ENCODE data around the gene PRDM13. TPM values are rescaled to one million over a fixed set of nuclear protein-coding genes. Genes with fewer than 3 reads are reported as not detected.

PRDM13 gene
- 0.11 TPM for polyA plus RNA-seq (2012; ENCODE audit: insufficient read length, low read depth)

DNA sequence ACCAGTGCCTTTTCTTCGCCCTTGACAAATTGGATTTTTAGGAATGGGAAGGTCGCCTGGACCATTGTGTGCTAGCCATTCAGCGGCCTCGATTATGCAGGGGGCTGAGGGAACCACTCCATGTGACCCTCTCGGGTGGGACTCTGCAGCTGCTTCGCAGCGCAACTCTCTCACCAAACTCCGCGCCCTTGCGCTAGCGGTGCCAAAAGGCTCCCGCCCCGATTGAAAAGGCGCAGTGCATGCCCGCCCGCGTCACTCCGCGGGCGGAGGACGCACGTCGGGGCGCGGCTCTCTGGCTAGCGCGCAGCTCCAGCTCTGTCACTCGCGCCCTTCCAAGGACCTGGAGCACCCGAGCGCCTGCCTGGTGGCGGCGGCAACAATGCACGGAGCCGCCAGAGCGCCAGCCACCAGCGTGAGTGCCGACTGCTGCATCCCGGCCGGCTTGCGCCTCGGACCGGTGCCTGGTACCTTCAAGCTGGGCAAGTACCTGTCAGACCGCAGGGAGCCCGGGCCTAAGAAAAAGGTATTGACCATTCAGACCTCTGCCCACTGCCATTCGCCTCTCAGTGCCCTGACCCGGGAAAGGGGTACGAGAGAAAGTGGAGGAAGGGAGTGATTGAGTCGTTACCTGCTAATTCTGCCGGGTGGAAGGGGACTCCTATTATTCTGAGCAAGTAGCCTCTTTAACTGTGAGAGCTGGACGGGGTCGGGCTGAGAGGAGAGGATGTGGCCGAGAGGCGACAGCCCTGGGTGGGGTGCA is at the start of gene PRDM13:
Gene PRDM13 (plus strand): TSS at position 178 of the 760 bp plus-strand sequence. CDS start 202 bp downstream, at position 380.
- TF ChIP-seq REST (IDR thresholded peaks at IDR 0.05; ENCODE audit: insufficient read depth in 1 of 2, low read depth in 2 of 2, low read length in 2 of 2): no peak
- no peak for TF ChIP-seq SIN3A (IDR thresholded peaks at IDR 0.05; ENCODE audit: borderline replicate concordance, insufficient read depth, low read length)
- no peak for TF ChIP-seq FOXP2 (optimal IDR thresholded peaks at IDR 0.05; ENCODE audit: borderline replicate concordance, extremely low read depth, extremely low read length, insufficient read depth)
- TF ChIP-seq TAF1 (IDR thresholded peaks at IDR 0.05; ENCODE audit: borderline replicate concordance, insufficient read depth, low read length): no peak
- TF ChIP-seq POLR2AphosphoS5 (IDR thresholded peaks at IDR 0.05; ENCODE audit: low read depth, low read length): no peak

DNA sequence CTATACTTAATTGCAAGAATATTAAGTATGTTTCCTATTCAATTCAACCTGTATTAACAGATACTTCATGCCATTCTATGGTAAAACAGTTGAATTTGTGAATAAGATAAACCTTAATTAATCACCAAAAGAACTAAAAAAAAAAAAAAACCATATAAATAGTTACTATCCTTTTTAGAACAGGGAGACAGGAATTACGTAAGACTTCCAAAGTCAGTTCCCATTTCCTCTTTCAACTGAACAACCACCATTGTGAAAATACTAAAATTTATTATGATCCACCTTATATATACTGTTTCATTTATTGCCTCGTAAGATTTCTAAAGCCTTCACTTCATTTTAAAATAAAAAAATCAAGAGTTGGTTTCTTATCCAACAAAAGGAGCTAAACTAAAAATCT is 47.6 kb upstream of the PRDM13 start:
- TF ChIP-seq SIN3A (IDR thresholded peaks at IDR 0.05; ENCODE audit: borderline replicate concordance, insufficient read depth, low read length) (no peak), POLR2AphosphoS5 (IDR thresholded peaks at IDR 0.05; ENCODE audit: low read depth, low read length) (no peak), REST (IDR thresholded peaks at IDR 0.05; ENCODE audit: insufficient read depth in 1 of 2, low read depth in 2 of 2, low read length in 2 of 2) (no peak), FOXP2 (optimal IDR thresholded peaks at IDR 0.05; ENCODE audit: borderline replicate concordance, extremely low read depth, extremely low read length, insufficient read depth) (no peak), TAF1 (IDR thresholded peaks at IDR 0.05; ENCODE audit: borderline replicate concordance, insufficient read depth, low read length) (no peak)

GRCh38 chr6:99560668-99561067 is 46.0 kb upstream of the PRDM13 start:
- no peak for TF ChIP-seq REST (IDR thresholded peaks at IDR 0.05; ENCODE audit: insufficient read depth in 1 of 2, low read depth in 2 of 2, low read length in 2 of 2)
- no peak for TF ChIP-seq FOXP2 (optimal IDR thresholded peaks at IDR 0.05; ENCODE audit: borderline replicate concordance, extremely low read depth, extremely low read length, insufficient read depth)
- no peak for TF ChIP-seq TAF1 (IDR thresholded peaks at IDR 0.05; ENCODE audit: borderline replicate concordance, insufficient read depth, low read length)
- TF ChIP-seq POLR2AphosphoS5 (IDR thresholded peaks at IDR 0.05; ENCODE audit: low read depth, low read length): no peak
- no peak for TF ChIP-seq SIN3A (IDR thresholded peaks at IDR 0.05; ENCODE audit: borderline replicate concordance, insufficient read depth, low read length)

DNA sequence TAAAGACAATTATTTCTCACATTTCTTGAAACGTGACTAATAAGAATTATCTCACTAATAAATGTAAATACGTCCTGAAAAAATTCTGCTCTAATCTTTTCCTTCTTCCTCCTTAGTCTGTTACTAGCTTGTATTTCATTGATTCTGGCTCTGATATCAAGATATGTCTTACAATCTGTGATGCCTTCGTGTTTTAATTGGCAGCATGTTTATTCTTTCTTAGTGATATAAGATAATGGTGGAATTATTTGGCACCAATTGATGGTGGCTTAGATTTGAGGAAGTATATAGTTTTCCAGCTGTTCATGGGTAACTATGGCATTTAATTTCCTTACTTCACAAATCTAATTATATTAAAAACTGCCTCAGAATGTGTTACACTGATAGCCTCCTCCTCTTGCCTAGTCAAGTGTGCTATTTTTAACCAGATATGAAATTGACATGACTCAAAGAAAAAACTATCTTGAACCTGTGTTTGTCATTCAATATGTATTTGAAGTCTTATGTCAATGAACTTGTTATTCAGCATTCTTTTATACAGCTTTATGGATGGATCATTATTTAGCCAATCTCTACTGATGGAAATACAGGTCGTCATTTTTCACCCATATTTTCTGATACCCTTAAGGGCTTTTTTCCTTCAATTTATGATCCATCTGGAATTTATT is 43.4 kb upstream of the PRDM13 start:
- TF ChIP-seq FOXP2 (optimal IDR thresholded peaks at IDR 0.05; ENCODE audit: borderline replicate concordance, extremely low read depth, extremely low read length, insufficient read depth): no peak
- no peak for TF ChIP-seq POLR2AphosphoS5 (IDR thresholded peaks at IDR 0.05; ENCODE audit: low read depth, low read length)
- TF ChIP-seq REST (IDR thresholded peaks at IDR 0.05; ENCODE audit: insufficient read depth in 1 of 2, low read depth in 2 of 2, low read length in 2 of 2): no peak
- no peak for TF ChIP-seq TAF1 (IDR thresholded peaks at IDR 0.05; ENCODE audit: borderline replicate concordance, insufficient read depth, low read length)
- TF ChIP-seq SIN3A (IDR thresholded peaks at IDR 0.05; ENCODE audit: borderline replicate concordance, insufficient read depth, low read length): no peak
